ENCODE measurements around the gene PATZ1. TPM values are rescaled to one million over a fixed set of nuclear protein-coding genes. Genes with fewer than 3 reads are reported as not detected.

Gene PATZ1
- total and polyA plus RNA-seq, 9 of the 15 experiments (the other 6 are each of a cell fraction or from before 2014, with no cell fraction given): 0.63 to 7.8 (median 4.2) TPM

GRCh38 chr22:31332886-31333285 lies 13.3 kb downstream of the PATZ1 start:
- POLR2A ChIA-PET: interaction anchor here (0.8 kb wide), 1 partner anchor 373 kb away, joined by 3 read pairs; no protein-coding TSS in a partner anchor
- intact Hi-C loops (cut with micrococcal nuclease): no loop called here

DNA sequence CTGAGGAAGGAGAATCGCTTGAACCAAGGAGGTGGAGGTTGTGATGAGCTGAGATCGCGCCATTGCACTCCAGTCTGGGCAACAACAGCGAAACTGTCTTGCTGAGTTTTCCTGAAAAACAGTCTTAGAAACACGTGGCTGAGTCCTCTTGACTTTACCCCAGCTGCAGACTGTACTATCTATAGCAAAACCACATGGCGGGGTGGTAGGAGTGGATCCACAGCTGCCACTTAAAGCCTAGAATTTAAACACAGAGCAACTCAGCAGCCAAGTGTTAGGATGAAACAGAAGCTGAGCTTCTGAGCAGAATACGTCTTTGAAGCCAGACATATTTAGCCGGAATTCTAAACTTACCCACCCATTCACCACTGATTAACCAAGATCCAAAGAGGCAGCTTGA lies 14.1 kb downstream of the PATZ1 start:
- Histone ChIP-seq H3K4me3 (no peak overlapping the region), H3K27me3 (ENCODE audit: control insufficient read depth in 2 of 2, insufficient read depth in 2 of 2, low read length in 2 of 2) (no peaks in the 10 kb centered on the region), H3K36me3 (ENCODE audit: control insufficient read depth, insufficient read depth, low read length) (peaks cover 31% of the 10 kb centered on the region; the same call in 2 of the 3 replicates), H2AFZ (ENCODE audit: low read depth, low read length) (no peak overlapping the region), H3K9me3 (replicated peaks; ENCODE audit: control insufficient read depth, insufficient read depth, low read depth, low read length) (no peaks in the 10 kb centered on the region), H3K79me2 (ENCODE audit: control insufficient read depth, insufficient read depth, low read length) (no peaks in the 10 kb centered on the region), H3K27ac (ENCODE audit: extremely low read depth, low read depth, low read length) (no peak overlapping the region), H3K9me1 (ENCODE audit: control insufficient read depth, insufficient read depth, low read length) (no peaks in the 10 kb centered on the region), H3K4me1 (replicated peaks in 1 of 2; ENCODE audit: control insufficient read depth in 2 of 2, insufficient read depth in 2 of 2, low read length in 2 of 2) (no peaks in the 10 kb centered on the region; a peak in 1 of 5 replicates), H4K20me1 (replicated peaks; ENCODE audit: control insufficient read depth, insufficient read depth, low read length) (no peaks in the 10 kb centered on the region), H3K9ac (ENCODE audit: insufficient read depth in 1 of 2, low read depth in 2 of 2, low read length in 2 of 2) (no peak overlapping the region), H3K4me2 (ENCODE audit: insufficient read depth, low read length) (no peak overlapping the region)
- TF ChIP-seq PHF20 (IDR thresholded peaks at IDR 0.05; ENCODE audit: partially characterized antibody) (no peak), SOX6 (IDR thresholded peaks at IDR 0.05) (no peak), HDAC6 (IDR thresholded peaks at IDR 0.05; ENCODE audit: low read depth, low read length) (no peak), CREB1 (IDR thresholded peaks at IDR 0.05) (no peak), CREB1 (CRISPR knock-in tag; IDR thresholded peaks at IDR 0.05) (no peak)
- TF ChIP-seq, protein P1, sequence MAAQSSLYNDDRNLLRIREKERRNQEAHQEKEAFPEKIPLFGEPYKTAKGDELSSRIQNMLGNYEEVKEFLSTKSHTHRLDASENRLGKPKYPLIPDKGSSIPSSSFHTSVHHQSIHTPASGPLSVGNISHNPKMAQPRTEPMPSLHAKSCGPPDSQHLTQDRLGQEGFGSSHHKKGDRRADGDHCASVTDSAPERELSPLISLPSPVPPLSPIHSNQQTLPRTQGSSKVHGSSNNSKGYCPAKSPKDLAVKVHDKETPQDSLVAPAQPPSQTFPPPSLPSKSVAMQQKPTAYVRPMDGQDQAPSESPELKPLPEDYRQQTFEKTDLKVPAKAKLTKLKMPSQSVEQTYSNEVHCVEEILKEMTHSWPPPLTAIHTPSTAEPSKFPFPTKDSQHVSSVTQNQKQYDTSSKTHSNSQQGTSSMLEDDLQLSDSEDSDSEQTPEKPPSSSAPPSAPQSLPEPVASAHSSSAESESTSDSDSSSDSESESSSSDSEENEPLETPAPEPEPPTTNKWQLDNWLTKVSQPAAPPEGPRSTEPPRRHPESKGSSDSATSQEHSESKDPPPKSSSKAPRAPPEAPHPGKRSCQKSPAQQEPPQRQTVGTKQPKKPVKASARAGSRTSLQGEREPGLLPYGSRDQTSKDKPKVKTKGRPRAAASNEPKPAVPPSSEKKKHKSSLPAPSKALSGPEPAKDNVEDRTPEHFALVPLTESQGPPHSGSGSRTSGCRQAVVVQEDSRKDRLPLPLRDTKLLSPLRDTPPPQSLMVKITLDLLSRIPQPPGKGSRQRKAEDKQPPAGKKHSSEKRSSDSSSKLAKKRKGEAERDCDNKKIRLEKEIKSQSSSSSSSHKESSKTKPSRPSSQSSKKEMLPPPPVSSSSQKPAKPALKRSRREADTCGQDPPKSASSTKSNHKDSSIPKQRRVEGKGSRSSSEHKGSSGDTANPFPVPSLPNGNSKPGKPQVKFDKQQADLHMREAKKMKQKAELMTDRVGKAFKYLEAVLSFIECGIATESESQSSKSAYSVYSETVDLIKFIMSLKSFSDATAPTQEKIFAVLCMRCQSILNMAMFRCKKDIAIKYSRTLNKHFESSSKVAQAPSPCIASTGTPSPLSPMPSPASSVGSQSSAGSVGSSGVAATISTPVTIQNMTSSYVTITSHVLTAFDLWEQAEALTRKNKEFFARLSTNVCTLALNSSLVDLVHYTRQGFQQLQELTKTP (IDR thresholded peaks at IDR 0.05; ENCODE audit: low read depth in 1 of 2, partially characterized antibody in 2 of 2): no peak
- DNase-seq (ENCODE audit: extremely low read depth in 1 of 4, low spot score in 3 of 4) (no peak), ATAC-seq (no peak), FAIRE-seq (no peak)
- 93% methylated on average over 7 of the region's 8 CpGs for WGBS (ENCODE audit: insufficient coverage, low coverage, missing lambda C conversion rate)
- CTCF ChIA-PET (ENCODE audit: low intra/inter-chr PET ratio): no interaction called here
- no TSS peak for BruUV-seq (replicated peaks)
- intact Hi-C loops (cut with micrococcal nuclease) (no loop called here), in situ Hi-C loops (cut with MboI) (no loop called here)
- POLR2A ChIA-PET: interaction anchor here (0.6 kb wide), 1 partner anchor 12 kb away, joined by 4 read pairs; no protein-coding TSS in a partner anchor

More at GRCh38 chr22:31332886-31333285, 13.3 kb downstream of the PATZ1 start:
- H3K9me3 ChIP-seq (replicated peaks; ENCODE audit: control insufficient read depth, insufficient read depth, low read depth, low read length): no peaks in the 10 kb centered on the region
- H3K9me1 ChIP-seq (ENCODE audit: control insufficient read depth, insufficient read depth, low read length): no peaks in the 10 kb centered on the region
- no peak overlapping the region for H3K4me2 ChIP-seq (ENCODE audit: insufficient read depth, low read length)
- H3K79me2 ChIP-seq (ENCODE audit: control insufficient read depth, insufficient read depth, low read length): no peaks in the 10 kb centered on the region
- FAIRE-seq (no peak), DNase-seq (ENCODE audit: extremely low read depth in 1 of 4, low spot score in 3 of 4) (no peak), ATAC-seq (no peak)
- H3K27me3 ChIP-seq (ENCODE audit: control insufficient read depth in 2 of 2, insufficient read depth in 2 of 2, low read length in 2 of 2): no peaks in the 10 kb centered on the region
- WGBS (ENCODE audit: insufficient coverage, low coverage, missing lambda C conversion rate): 21% methylated on average over 1 of the region's 1 CpG
- TF ChIP-seq, protein P2, sequence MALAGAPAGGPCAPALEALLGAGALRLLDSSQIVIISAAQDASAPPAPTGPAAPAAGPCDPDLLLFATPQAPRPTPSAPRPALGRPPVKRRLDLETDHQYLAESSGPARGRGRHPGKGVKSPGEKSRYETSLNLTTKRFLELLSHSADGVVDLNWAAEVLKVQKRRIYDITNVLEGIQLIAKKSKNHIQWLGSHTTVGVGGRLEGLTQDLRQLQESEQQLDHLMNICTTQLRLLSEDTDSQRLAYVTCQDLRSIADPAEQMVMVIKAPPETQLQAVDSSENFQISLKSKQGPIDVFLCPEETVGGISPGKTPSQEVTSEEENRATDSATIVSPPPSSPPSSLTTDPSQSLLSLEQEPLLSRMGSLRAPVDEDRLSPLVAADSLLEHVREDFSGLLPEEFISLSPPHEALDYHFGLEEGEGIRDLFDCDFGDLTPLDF (CRISPR knock-in tag; IDR thresholded peaks at IDR 0.05): no peak
- TF ChIP-seq ZNF707 (CRISPR knock-in tag; conservative IDR thresholded peaks at IDR 0.05): no peak
- no peak overlapping the region for H3K27ac ChIP-seq (ENCODE audit: extremely low read depth, low read depth, low read length)
- peaks cover 31% of the 10 kb centered on the region; the same call in 2 of the 3 replicates for H3K36me3 ChIP-seq (ENCODE audit: control insufficient read depth, insufficient read depth, low read length)
- no peaks in the 10 kb centered on the region; a peak in 1 of 5 replicates for H3K4me1 ChIP-seq (replicated peaks in 1 of 2; ENCODE audit: control insufficient read depth in 2 of 2, insufficient read depth in 2 of 2, low read length in 2 of 2)
- H3K9ac ChIP-seq (ENCODE audit: insufficient read depth in 1 of 2, low read depth in 2 of 2, low read length in 2 of 2): no peak overlapping the region
- H4K20me1 ChIP-seq (replicated peaks; ENCODE audit: control insufficient read depth, insufficient read depth, low read length): no peaks in the 10 kb centered on the region
- H3K4me3 ChIP-seq: no peak overlapping the region
- H2AFZ ChIP-seq (ENCODE audit: low read depth, low read length): no peak overlapping the region
- BruUV-seq (replicated peaks): no TSS peak
- CTCF ChIA-PET (ENCODE audit: low intra/inter-chr PET ratio): interaction anchor here (0.6 kb wide), 1 partner anchor 51 kb away, joined by 5 read pairs; no protein-coding TSS in a partner anchor
- in situ Hi-C loops (cut with MboI): no loop called here

Data from K562 (cell line).